HG03060 (cell line): ENCODE results near the gene ITPR3.

Experiments
- ATAC-seq: cut with Tn5 transposase; IDR thresholded peaks from one replicate; pipeline ENCODE4 v1.9.1; 2021; ENCODE audit warnings: low read depth, moderate number of reproducible peaks; ENCODE audit not compliant: unreplicated experiment

Gene ITPR3

GRCh38 chr6:33727126-33727525 is 106.0 kb downstream of the ITPR3 start:
- no peak for ATAC-seq

DNA sequence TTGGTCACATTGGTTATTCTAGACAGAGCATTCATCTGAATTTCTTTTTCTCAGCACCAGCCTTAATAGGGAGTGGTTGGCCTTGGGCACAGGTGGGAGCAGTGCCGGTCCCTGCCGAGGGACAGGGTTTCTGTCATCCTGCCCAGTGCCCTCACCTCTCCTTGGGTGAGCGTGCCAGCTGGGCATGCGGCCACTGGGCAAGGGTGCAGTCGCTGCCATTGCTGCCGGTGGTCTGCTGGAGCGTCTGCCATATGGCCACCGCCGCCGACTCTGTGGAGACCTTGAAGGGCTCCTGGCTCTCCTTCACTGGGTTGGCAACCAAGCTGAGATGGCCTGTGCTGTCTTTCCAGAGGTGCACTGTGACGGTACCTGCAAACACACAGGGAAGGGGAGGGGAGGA is 106.8 kb downstream of the ITPR3 start:
- ATAC-seq, result no peak

GRCh38 chr6:33728438-33728837 is 107.3 kb downstream of the ITPR3 start:
- ATAC-seq, result no peak

DNA sequence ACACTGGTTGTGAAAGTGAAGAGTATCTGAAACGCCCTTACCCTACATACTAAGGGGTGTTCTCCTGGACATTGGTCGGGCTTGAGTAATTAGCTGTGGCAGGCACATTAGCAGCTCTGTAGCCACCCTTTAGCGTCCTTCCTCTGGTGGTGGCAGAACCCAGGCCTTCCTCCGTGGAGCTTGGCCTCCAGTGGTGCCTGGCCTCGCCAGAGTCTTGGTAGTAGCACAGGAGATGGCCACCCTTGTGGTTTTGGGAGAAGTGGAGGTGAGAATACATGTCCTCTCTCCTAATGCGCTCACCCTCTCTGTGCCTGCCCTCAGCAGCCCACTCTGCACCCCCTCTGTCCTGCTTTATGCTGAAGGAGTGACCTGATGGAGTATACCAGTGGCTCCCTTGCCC is 107.9 kb downstream of the ITPR3 start:
- ATAC-seq, result no peak

- no peak for ATAC-seq
Observed at GRCh38 chr6:33730611-33731010, 109.5 kb downstream of the ITPR3 start.

- no peak for ATAC-seq
Observed at GRCh38 chr6:33731035-33731434, 109.9 kb downstream of the ITPR3 start.

- ATAC-seq, result no peak
Observed at GRCh38 chr6:33731751-33732282, 110.7 kb downstream of the ITPR3 start.

DNA sequence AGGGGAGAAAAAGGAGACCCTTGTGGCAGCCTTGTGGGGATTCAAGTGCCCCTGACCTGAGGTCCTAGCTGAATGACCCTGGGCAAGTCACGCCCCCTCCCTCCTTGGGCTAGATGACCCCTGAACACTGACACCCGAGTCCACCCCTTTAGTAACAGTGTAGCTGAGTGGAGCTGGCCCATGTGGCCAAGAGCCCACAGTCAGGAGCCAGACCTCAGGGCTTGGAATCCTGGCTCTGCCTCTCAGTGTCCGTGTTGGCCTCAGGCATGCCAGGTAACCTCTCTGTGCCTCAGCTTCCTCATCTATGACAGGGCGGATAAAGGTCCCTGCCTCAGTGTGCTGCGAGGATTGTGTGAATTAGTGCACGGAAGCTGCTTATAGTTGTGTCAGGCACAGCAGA is 111.3 kb downstream of the ITPR3 start:
- no peak for ATAC-seq

- no peak for ATAC-seq
Observed at GRCh38 chr6:33732817-33733708, 111.9 kb downstream of the ITPR3 start.

GRCh38 chr6:33733709-33734007 is 112.5 kb downstream of the ITPR3 start:
- no peak for ATAC-seq

DNA sequence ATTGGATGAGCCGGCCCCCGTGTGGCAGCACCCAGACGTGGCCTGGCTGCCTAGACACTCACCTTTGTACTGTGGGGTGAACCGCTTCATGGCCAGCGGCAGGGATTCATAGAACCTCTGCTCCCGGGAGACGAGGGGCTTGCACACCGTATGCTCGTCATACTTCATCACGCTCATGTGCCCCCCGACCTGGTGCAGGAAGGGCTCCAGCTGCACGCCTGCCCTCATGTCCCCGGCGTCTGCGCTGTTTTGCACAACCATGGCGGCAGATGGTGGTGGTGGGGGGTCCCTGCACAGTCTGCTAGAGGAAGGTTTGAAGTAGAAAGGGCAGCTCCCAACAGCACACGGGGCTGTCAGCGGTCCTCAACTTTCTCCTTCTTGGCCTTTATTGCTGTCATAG is 114.1 kb downstream of the ITPR3 start:
- no peak for ATAC-seq

DNA sequence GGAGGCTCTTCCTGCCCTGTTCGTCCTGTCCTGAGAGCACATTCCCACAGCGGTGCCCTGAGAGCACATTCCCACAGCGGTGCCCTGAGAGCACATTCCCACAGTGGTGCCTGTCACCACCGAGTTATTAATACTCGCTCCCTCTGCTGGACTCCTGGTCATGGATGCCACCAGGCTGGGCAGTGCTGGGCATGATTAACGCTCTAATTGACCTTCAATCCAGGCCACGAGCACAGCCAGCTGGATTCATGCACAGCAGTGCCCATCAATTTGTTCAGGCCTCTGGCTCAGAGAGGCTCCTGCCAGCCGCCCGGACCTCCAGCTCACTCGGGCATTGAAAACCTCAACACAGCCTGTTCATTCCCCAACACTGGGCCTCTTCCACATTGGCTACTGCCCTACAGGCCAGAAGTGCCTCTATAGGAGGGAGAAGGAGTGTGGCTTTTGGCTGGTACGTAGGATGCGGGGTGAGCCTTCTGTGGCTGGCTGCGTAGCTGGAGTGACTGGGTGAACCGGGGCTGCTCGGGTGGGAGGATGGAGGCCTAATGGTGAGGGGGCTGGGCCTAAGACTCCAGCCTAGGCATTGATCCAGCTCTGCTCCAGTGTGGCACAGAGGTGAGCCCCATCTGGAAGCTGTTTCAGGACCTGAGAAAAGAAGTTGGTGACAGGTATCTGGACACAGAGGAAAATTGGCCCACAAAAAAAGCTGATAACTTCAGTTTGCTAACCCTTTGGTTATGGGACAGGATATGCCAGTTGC is 116.3 kb downstream of the ITPR3 start:
- ATAC-seq, result no peak

DNA sequence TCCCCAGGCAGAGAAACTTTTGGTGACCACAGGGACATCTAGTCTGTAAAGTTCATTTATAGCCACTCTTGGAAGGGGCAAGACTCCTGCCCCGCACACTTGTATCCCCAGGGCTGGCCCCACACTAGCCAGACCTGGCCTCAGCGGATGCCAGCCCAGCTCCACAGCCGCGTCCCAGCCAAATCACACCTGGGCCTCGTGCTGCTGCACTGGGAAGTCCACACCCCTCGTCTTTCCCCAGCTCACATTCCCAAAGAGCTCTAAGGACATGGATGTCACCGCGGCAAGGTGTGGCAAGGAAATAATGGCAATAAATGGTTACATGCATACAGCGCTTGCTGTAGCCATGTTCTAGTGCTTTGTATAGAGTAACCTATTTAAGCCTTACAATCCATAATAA is 117.0 kb downstream of the ITPR3 start:
- ATAC-seq, result no peak

GRCh38 chr6:33738879-33739278 is 117.8 kb downstream of the ITPR3 start:
- ATAC-seq, result no peak

DNA sequence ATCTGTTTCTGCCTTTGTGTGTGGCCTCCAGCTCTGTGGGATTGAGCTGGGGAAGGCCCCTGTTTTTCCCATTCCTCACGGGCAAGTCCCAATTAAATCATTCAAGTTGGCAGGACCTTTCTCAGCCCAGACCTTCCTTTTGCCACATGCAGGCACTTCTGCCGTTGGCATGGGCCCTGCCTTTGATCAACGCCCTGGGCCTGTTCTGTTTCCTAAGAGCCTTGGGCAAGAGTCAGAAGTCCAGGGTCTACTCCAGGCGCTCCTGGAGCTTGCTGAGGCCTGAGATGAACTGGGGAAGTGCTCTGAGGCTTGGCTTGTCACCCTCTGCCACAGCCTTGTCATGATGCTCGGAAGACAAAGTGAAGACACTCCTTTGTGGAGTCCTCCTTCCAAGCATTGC is 118.4 kb downstream of the ITPR3 start:
- ATAC-seq, result no peak

DNA sequence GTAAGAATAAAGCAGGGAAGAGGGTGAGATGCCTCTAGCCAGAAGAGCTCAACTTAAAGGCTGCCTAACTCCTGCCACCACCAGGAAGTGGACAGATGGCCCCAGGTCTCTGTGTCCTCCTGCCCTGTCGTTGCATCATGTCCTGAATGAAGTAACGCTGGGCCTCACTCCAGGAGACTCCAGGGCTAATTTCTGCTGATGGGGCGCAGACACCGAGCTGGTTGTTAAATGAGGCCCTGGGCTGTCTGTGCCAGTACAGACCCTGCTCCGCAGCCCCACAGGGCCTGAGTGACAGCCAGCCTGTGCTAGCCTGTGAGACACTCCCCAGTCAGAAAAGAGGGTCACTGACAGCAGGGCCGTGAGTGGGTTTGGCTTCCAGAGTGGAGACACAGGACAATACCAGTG is 119.1 kb downstream of the ITPR3 start:
- ATAC-seq, result no peak

DNA sequence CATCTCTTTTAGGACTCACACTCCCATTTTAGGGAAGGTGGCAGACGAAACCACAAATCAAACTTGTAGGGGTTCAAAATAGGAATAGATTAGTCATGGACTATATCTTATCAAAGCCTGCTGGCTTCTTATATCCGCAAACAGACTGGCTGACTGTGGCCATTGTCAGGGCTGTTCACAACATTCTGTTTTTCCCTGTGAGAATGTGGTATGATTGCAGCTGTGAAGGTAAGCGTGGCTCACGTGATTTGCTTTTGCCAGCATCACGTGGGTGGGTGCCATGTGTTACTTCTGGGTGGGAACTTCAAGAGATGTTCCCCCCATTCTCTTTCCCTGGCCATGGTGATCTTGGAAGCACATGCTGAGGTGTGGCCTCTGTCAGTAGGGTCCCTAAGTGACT is 119.7 kb downstream of the ITPR3 start:
- no peak for ATAC-seq

GRCh38 chr6:33742092-33742491 is 121.0 kb downstream of the ITPR3 start:
- ATAC-seq, result no peak

DNA sequence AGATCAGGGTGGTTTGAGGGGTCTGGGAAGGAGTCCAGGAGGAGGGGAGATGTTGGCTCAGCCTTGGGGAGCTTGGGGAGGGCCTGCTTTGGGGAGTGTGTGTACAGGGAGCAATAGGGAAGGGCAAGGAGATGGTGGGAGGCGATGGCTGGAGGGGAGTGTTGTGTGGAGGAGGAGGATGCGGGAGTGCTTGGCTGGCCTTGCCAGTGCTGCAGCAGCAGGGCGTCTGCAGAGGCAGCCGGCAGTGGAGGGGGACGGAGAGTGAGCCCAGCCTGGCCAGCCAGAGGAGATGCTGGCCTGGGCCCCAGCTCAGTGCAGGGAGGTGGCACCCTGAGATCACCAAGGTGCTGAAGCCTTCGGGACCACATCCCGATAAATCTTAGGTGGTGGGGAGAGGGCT is 121.7 kb downstream of the ITPR3 start:
- ATAC-seq, result no peak

DNA sequence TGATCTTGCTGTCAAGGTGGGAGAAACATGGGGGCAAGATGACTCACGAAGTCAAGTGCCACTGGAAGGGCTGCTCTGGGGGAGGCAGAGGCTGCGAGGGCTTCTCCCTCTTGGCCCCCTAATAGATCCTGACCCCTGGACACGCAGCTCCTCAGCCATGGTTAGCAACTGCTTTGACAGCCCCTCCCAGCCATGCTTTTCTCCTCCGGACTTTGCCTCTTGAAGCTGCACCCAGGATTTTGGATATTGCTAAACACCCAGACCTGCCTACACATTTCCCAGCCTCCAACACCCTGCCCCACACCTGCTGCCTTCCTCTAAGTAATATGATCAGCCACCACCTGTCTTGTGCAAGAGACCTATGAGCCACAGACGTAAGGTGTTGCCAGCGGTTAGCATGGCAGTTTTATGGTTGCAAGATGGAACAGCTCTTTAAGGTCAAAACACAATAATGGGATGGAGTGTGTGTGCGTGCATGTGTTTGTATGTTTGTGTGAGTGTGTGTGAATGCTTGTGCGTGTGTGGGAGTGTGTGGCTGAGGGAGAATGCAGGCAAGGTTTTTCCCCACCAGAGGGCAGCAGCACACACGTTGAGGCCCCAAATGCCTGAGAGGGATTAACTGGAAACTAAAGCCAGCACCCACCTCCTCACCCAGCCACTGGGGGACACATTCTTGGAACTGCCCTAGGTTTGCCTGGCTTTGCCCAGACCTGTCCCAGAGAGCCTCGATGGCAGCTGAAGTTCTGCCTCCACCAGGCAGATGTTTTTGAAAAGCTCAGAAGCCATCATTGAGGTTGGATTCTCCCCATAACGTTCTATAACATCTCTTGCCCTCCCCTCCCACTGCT is 123.1 kb downstream of the ITPR3 start:
- no peak for ATAC-seq
